LoVo (cell line): ENCODE measurements around the gene SLAMF8.

Experiments
- DNase-seq: peaks from one replicate; pipeline ENCODE4 v3.0.0-alpha.2; 2016; ENCODE audit warnings: low spot score

SLAMF8 gene

DNA sequence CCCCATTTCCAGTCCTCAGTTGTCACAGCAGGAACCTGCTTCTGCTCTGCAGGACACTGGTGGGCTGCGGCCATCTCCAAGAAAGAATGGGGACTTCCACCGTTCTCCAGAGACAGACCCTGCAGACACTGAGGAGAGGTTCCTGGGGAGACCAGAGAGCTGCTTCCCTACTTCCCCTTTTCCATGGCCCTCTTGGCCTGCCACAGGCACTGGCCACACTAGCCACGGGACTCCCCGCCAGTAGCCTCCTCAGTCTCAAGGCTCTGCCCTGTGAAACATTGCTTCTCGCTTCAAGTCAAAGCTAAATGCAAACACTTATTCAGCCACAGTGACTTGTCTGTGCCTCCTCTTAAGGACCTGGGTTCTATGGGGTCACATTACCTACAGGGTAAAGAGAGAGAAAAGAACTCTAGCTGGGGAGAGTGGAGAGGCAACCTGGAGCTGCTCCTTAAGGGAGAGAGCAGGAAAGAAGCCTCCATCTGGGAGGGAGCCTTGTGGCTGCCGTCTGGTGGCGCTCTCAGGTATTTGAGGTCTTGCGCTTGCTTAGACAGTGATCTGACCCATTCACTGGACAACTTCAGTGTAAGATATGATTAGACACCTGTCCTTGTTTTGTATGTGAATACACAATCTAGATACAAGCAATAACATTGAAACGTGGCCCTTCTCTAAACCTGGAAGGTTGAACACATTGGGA is 5.4 kb upstream of the SLAMF8 start:
- no peak for DNase-seq

DNA sequence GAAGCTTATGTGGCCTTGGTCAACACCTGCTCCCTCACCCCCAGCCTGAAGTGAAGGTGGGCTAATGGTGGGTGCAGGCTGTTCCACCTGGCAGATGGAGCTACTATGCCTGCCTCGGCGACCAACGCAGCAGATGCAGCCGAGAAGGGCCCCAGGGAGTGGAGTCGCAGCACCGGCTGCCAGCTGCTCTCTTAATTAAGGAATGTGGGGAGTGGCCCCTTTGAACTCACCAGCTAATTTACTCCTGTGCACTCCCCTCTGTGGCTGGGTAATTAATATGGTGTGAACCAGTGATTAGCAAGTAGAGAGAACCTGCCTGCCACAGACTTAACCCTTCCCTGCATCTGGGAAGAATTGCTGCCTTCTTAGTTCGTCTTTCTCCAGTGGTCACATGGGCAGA is 3.3 kb upstream of the SLAMF8 start:
- DNase-seq = no peak

- no peak for DNase-seq
These were observed 1.1 kb upstream of the SLAMF8 start for GRCh38 chr1:159825564-159825963.

GRCh38 chr1:159827102-159827490 is 423 bp downstream of the SLAMF8 start:
- no peak for DNase-seq

DNA sequence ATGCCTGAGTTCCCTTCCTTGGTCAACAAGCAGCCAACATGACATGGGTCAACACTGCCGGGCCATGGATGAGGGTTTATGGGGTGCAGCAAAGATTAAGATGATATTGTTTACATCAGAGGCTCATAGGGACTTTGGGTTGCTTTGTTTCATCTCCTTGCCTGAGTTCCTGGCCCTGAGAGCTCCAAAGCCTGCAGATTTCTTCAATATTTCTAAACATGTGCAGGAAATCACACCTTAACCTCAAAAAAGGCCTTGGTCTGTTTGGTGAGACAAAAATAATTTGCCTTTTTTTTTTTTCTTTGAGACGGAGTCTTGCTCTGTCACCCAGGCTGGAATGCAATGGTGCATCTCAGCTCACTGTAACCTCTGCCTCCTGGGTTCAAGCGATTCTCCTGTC is 876 bp downstream of the SLAMF8 start:
- DNase-seq = no peak

GRCh38 chr1:159828176-159828575 is 1.5 kb downstream of the SLAMF8 start:
- DNase-seq = no peak

DNA sequence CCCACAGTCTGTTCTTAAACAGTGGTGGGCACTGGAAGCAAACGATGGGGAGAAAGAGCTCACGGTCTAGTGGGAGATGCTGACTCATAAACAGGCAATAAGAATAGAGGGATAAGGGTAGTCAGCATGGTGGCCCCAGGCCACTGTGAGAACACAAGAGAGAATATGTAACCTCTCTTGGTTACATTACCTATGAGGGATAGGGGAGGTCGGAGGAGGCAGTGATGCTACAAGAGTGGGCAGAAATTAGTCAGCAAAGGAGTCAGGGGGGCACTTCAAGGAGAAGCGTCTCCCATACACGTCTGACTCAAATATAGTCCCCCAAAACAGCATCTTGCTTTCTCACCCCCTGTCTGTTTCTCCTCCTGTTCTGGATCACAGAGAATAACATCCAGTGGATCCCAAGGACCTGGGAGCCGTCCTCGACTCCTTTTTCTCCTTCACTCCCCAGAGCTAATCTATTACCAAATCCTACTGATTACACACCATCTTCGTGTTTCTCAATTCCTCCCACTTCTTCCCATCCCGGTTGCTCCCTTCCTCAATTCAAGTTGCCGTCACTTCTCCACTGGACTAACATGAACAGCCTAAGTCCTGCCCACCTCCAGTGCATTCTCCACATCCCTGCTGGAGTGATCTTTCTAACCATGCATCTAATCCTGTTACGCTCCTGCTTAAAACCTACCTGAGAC is 2.1 kb downstream of the SLAMF8 start:
- DNase-seq = no peak

GRCh38 chr1:159829273-159829634 is 2.6 kb downstream of the SLAMF8 start:
- no peak for DNase-seq

DNA sequence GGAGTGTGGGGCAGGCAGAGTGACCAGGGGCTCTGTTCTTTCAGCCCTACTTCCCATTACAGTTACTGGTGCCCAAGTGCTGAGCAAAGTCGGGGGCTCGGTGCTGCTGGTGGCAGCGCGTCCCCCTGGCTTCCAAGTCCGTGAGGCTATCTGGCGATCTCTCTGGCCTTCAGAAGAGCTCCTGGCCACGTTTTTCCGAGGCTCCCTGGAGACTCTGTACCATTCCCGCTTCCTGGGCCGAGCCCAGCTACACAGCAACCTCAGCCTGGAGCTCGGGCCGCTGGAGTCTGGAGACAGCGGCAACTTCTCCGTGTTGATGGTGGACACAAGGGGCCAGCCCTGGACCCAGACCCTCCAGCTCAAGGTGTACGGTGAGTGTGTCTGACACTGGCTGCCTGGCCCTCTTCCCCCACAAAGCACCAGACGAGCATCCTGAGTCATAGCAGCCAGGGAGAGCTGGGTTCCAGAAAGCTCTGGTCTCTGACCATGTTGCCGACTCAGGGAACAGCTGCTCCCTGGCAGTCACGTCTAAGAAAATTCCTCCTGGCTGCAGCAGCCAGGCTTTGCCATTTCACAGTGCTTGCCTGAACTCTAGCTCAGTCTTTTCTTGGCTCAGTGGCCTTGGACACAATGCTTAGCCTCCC is 3.3 kb downstream of the SLAMF8 start:
- DNase-seq = no peak

DNA sequence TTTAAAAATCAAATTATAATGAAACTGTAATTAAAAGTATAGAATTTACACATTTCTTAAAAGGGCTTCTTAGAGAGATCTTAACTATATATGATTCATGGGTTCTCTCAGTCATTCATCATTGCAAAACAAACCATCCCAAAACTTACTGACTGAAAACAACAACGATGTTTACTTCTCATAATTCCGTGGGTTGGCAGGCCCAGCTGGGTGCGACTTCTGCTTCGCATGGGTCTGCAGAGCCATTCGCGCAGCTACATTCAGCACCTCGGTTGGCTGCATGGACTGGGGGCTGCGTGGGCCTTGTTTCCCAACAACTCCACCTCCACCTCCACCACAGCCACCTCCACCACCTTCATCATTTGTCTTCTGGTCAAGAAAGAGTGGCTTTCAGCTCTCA is 4.0 kb downstream of the SLAMF8 start:
- no peak for DNase-seq

GRCh38 chr1:159831412-159832141 is 4.9 kb downstream of the SLAMF8 start:
- no peak for DNase-seq

- no peak for DNase-seq
These were observed 5.6 kb downstream of the SLAMF8 start for GRCh38 chr1:159832309-159832708.

GRCh38 chr1:159835356-159835755 is 8.7 kb downstream of the SLAMF8 start:
- DNase-seq = no peak

DNA sequence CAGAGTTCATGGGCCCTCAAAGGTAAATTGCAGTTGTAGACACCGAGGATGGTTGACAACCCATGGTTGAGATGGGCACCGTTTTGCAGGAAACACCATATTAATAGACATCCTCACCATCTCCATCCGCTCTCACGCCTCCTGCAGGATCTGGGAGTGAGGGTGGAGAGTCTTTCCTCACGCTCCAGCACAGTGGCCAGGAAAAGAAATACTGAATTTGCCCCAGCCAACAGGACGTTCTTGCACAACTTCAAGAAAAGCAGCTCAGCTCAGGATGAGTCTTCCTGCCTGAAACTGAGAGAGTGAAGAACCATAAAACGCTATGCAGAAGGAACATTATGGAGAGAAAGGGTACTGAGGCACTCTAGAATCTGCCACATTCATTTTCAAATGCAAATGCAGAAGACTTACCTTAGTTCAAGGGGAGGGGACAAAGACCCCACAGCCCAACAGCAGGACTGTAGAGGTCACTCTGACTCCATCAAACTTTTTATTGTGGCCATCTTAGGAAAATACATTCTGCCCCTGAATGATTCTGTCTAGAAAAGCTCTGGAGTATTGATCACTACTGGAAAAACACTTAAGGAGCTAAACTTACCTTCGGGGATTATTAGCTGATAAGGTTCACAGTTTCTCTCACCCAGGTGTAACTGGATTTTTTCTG is 9.3 kb downstream of the SLAMF8 start:
- DNase-seq = no peak

DNA sequence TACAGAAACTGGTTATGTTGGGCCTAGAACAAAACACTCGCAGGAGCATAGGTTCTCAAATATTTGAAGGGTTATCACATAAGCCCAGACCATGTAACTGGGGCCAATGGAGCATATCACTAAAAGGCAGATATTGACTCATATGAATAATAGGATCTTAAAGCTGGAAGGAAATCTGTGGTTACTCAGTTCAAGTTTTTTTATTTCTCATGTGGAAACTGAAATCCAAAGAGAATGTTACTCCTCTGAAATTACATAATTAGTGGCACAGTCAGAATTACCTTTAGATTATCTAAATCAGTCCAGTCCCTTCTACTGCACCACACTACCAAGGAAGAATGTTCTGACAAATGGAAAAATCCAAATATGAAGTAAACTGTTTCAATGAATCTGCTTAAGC is 12.0 kb downstream of the SLAMF8 start:
- DNase-seq = no peak

- DNase-seq = no peak
These were observed 12.6 kb downstream of the SLAMF8 start for GRCh38 chr1:159839116-159839849.

GRCh38 chr1:159841749-159842148 is 15.1 kb downstream of the SLAMF8 start:
- no peak for DNase-seq

- no peak for DNase-seq
These were observed 16.8 kb downstream of the SLAMF8 start for GRCh38 chr1:159843459-159843858.

DNA sequence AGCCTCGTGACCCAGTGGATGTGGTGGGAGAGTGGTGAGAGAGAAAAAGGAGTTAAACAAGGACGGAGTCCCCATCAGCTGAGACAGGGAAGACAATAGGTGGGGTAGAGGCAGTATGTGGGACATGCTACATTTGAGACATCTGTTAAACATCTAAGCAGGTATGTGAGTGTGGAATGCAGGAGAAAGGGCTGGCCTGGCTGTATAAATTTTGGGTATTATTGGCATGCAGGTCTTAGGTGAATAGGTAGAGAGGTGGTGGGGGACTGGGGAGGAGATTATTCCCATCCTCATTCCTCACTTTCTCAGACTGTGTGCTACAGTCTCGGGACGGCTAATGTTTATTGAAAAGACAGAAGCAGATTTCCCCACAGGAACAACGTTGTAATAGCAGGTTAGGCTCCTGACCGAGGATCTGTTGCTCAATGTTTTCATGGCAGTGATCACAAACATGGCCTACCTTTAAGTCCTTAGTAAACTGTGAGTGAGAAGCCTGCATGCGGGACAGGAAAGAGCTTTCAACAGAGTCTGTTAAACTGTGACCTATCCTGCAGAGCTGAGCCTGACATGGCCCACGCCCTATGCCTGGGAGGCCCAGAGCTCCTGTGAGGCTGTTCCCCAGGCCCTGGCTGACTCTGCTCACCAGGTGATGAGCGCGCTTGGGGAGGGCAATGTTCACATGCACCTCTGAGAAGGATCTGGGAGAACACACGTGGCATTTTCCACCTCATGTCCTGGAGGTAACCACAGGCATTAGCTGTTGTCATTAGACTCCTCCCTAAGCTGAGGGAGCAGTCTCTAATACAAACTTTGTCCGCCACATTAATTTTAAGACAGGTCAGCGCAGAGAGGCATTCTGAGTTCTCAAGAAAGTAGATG is 19.3 kb downstream of the SLAMF8 start:
- DNase-seq = no peak

GRCh38 chr1:159847231-159847630 is 20.6 kb downstream of the SLAMF8 start:
- DNase-seq = no peak

GRCh38 chr1:159848326-159848725 is 21.7 kb downstream of the SLAMF8 start:
- DNase-seq = no peak
